ENCODE data around the gene TCP11L2. TPM values are rescaled to one million over a fixed set of nuclear protein-coding genes. Genes with fewer than 3 reads are reported as not detected.
"Not testable (repeated sequence)": the region's sequence is repeated elsewhere in the genome, so short reads cannot be mapped to it uniquely, and the experiment has no call there.

TCP11L2 gene
- total RNA-seq, 4 donors from 2014 or later, result 35.4 to 59.8 (median 41.5) TPM

- Histone ChIP-seq H3K27me3 (no peaks in the 10 kb centered on the region), H3K4me1 (peaks cover 0 to 68% (median 11%) of the 10 kb centered on the region in 3 donors), H3K4me3 (no peak overlapping the region), H3K27ac (no peak overlapping the region), H3K36me3 (peaks cover 0 to 34% of the 10 kb centered on the region in 2 donors), H3K9me3 (no peaks in the 10 kb centered on the region)
- WGBS, 2 donors (ENCODE audit: low coverage in 1 of 2), result 64 to 70% methylated on average over 3 of the region's 7 CpGs
- ATAC-seq, result no peak
- TF ChIP-seq POLR2AphosphoS5 (IDR thresholded peaks at IDR 0.05) (no peak), EP300 (IDR thresholded peaks at IDR 0.05) (no peak), CTCF (IDR thresholded peaks at IDR 0.05) (no peak), POLR2A (IDR thresholded peaks at IDR 0.05) (no peak)
Measured at GRCh38 chr12:106309671-106310505, 7.4 kb downstream of the TCP11L2 start.

DNA sequence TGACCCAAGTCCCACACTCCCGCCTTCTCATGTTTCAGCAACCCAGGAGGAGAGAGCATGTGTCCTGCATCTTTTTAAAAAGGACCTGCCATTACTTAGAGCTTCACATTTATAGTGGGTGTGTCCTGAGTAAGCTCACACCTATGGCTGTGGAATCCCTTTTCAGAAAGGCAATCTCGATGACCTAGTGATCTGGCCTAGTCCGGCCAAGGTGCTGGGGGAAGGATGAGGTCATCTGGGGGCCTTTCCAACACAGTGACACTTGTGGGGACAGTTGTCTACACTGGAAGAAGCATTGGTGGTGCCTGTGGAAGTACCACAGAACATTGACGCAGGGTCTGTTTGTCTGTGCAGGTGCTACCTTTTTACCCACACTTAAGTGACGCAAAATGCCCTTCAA, 8.2 kb downstream of the TCP11L2 start:
- ATAC-seq, result no peak
- H3K9me3 ChIP-seq, result no peaks in the 10 kb centered on the region
- H3K4me1 ChIP-seq, result peaks cover 0 to 60% (median 11%) of the 10 kb centered on the region in 3 donors
- no peak overlapping the region for H3K4me3 ChIP-seq
- no peaks in the 10 kb centered on the region for H3K27me3 ChIP-seq
- WGBS, 2 donors (ENCODE audit: low coverage in 1 of 2), result 80% methylated on average over 4 of the region's 5 CpGs; no CpG with 5 or more reads in 1 of the 2 donors
- no peak for TF ChIP-seq CTCF (IDR thresholded peaks at IDR 0.05)
- peaks cover 0 to 42% of the 10 kb centered on the region in 2 donors for H3K36me3 ChIP-seq
- H3K27ac ChIP-seq, result no peak overlapping the region

GRCh38 chr12:106311139-106311538, 8.6 kb downstream of the TCP11L2 start:
- peaks cover 0 to 47% of the 10 kb centered on the region in 2 donors for H3K36me3 ChIP-seq
- ATAC-seq, result no peak
- 33 to 74% methylated on average over 2 to 3 of the region's 8 CpGs for WGBS, 2 donors (ENCODE audit: low coverage in 1 of 2)
- no peak for TF ChIP-seq POLR2AphosphoS5 (IDR thresholded peaks at IDR 0.05)
- TF ChIP-seq CTCF (IDR thresholded peaks at IDR 0.05), result no peak
- TF ChIP-seq POLR2A (IDR thresholded peaks at IDR 0.05), result no peak
- no peak for TF ChIP-seq EP300 (IDR thresholded peaks at IDR 0.05)
- no peaks in the 10 kb centered on the region for H3K27me3 ChIP-seq
- H3K9me3 ChIP-seq, result no peaks in the 10 kb centered on the region
- no peak overlapping the region for H3K4me3 ChIP-seq
- peaks cover 0 to 55% (median 11%) of the 10 kb centered on the region in 3 donors for H3K4me1 ChIP-seq
- no peak overlapping the region for H3K27ac ChIP-seq

DNA sequence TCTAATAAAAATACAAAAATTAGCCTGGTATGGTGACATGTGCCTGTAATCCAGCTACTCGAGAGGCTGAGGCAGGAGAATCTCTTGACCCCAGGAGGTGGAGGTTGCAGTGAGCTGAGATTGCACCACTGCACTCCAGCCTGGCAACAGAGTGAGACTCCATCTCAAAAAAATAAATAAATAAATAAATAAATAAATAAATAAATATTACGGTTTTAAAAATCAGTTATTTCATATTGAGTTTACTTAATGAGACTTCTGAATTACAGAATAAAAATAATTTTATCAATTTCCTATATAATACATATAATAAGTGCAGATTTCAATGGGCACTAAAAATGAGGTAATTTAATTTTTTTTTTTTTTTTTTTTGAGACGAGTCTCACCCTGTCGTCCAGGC, 10.9 kb downstream of the TCP11L2 start:
- H3K36me3 ChIP-seq, result peaks cover 2 to 69% of the 10 kb centered on the region in 2 donors
- H3K4me1 ChIP-seq, result peaks cover 0 to 39% (median 0%) of the 10 kb centered on the region in 3 donors
- not testable (repeated sequence) for H3K4me3 ChIP-seq, H3K27me3 ChIP-seq, H3K27ac ChIP-seq, H3K9me3 ChIP-seq, ATAC-seq
- 48 to 62% methylated on average over 1 to 3 of the region's 4 CpGs for WGBS, 2 donors (ENCODE audit: low coverage in 1 of 2)

DNA sequence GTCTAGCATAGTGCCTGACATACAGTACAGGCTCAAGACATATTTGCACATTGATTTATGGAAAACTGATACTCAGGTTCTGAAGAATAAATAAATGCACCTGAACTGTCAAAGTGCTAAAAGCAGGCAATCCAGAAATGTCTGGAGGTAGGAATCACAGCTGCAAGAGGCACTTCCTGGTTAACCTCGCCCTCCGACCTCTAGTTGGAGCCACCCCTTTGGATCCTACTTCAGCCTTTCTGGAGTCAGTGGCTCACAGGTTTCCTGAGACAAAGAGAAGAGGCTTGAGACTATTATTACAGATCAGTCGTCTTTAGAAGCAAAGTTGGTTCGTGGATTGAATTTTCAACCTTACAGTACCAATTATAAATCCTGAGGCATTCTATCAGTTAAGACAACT, 13.0 kb downstream of the TCP11L2 start:
- peaks cover 8 to 89% of the 10 kb centered on the region in 2 donors for H3K36me3 ChIP-seq
- H3K27ac ChIP-seq, result no peak overlapping the region
- 84 to 91% methylated on average over 4 of the region's 4 CpGs for WGBS, 2 donors (ENCODE audit: low coverage in 1 of 2)
- no peaks in the 10 kb centered on the region for H3K27me3 ChIP-seq
- peaks cover 0 to 18% (median 0%) of the 10 kb centered on the region in 3 donors for H3K4me1 ChIP-seq
- no peak for ATAC-seq
- H3K4me3 ChIP-seq, result no peak overlapping the region
- H3K9me3 ChIP-seq, result no peaks in the 10 kb centered on the region
- TF ChIP-seq CTCF (IDR thresholded peaks at IDR 0.05) (no peak), EP300 (IDR thresholded peaks at IDR 0.05) (no peak), POLR2AphosphoS5 (IDR thresholded peaks at IDR 0.05) (no peak), POLR2A (IDR thresholded peaks at IDR 0.05) (no peak)
